ENCODE data around the gene TP53I13. TPM values are rescaled to one million over a fixed set of nuclear protein-coding genes. Genes with fewer than 3 reads are reported as not detected.

The TP53I13 gene
- 36.6 and 40.4 TPM in 2 replicates for total RNA-seq (2013; cell fraction: nucleolus; rRNA removed)
- total RNA-seq (2014; rRNA removed) = 30.9 and 33.4 TPM in 2 replicates
- total RNA-seq (2014; rRNA removed; fragmentation: Illumina TruSeq; extraction: Trizol) = 8.6 and 10.4 TPM in 2 replicates
- total RNA-seq (2021) = 38.5 and 40.1 TPM in 2 replicates
- 5.4 TPM for polyA plus RNA-seq (2011; ENCODE audit: low read depth)
- 5.5 and 8.8 TPM in 2 replicates for polyA plus RNA-seq (2011; rRNA removed)
- polyA plus RNA-seq (2011; cell fraction: cytosol; rRNA removed) = 9.9 and 18.4 TPM in 2 replicates
- 229 and 261 TPM in 2 replicates for polyA plus RNA-seq (2011; cell fraction: nucleus; rRNA removed)
- 25.2 and 26.9 TPM in 2 replicates for polyA plus RNA-seq (2012)
- polyA plus RNA-seq (2014; fragmentation: Illumina TruSeq; extraction: Trizol) = 0.97 and 4.5 TPM in 2 replicates
- under 1 TPM in 1 of 2 experiments, not detected in 1; 0.31 TPM for polyA plus RNA-seq (2014; fragmentation: Nextera tagmentation; extraction: Ambion mirVana)
- 45.1 and 54.2 TPM in 2 replicates for polyA plus RNA-seq (2014; rRNA removed)
- polyA plus RNA-seq (2016; fragmentation: Nextera tagmentation; extraction: Ambion mirVana) = 10 to 100 TPM; 19.5 to 22.9 TPM
- 3.3 and 10.7 TPM in 2 replicates for polyA minus RNA-seq (2011; rRNA and poly(A)+ RNA removed)
- 4.1 and 7.7 TPM in 2 replicates for polyA minus RNA-seq (2011; cell fraction: cytosol; rRNA and poly(A)+ RNA removed)
- polyA minus RNA-seq (2011; cell fraction: nucleus; rRNA and poly(A)+ RNA removed) = 26.0 and 38.0 TPM in 2 replicates
- percentile 61 among the genes with signal in this experiment for Bru-seq, nascent RNA
- percentile 72 among the genes with signal in this experiment for BruChase-seq, experiment 1, labeled RNA remaining after a 6-hour chase
- percentile 66 among the genes with signal in this experiment for BruChase-seq, experiment 2, labeled RNA remaining after a 2-hour chase
- long read RNA-seq, experiment 1, transcript TP53I13-201 (7 exons, 1,530 nt) = major isoform, 7 of 8 reads
- long read RNA-seq, experiment 1, partial matches to known transcripts = 0 of 8 reads
- long read RNA-seq, experiment 1, other reads (novel, unspliced or antisense) = 1 of 8 reads
- long read RNA-seq, experiment 2, partial matches to known transcripts = 0 of 3 reads
- long read RNA-seq, experiment 2, other reads (novel, unspliced or antisense) = 0 of 3 reads

GRCh38 chr17:29568331-29569244 lies at the start of gene TP53I13:
Gene TP53I13 (plus strand): TSS chr17:29568701. CDS start chr17:29568759, 58 bp downstream.
- Histone ChIP-seq H3K9me3 (replicated peaks; ENCODE audit: control insufficient read depth, insufficient read depth, low read length) (no peaks in the 10 kb centered on the region), H3K27me3 (replicated peaks in 1 of 2; ENCODE audit: control insufficient read depth in 2 of 2, insufficient read depth in 2 of 2, low read length in 1 of 2) (no peaks in the 10 kb centered on the region), H3K79me2 (ENCODE audit: control insufficient read depth, insufficient read depth, low read length) (peaks cover 7% of the 10 kb centered on the region; the same call in 1 of the 2 replicates), H3K4me3 (peak within 1 kb of the TSS; percentile 96), H3K36me3 (ENCODE audit: control insufficient read depth in 2 of 2, insufficient read depth in 2 of 2, low read length in 1 of 2) (no peaks in the 10 kb centered on the region), H2AFZ (ENCODE audit: control insufficient read depth, low read depth, low read length) (peak within 1 kb of the TSS; percentile 97), H4K20me1 (ENCODE audit: control insufficient read depth, insufficient read depth) (no peaks in the 10 kb centered on the region), H3K9ac (ENCODE audit: control insufficient read depth, insufficient read depth, low read length) (peak within 1 kb of the TSS; percentile 76), H3K27ac (ENCODE audit: control insufficient read depth, insufficient read depth) (peak within 1 kb of the TSS; percentile 81), H3K4me2 (ENCODE audit: control insufficient read depth, insufficient read depth) (peak within 1 kb of the TSS; percentile 97), H3K4me1 (ENCODE audit: control insufficient read depth, insufficient read depth, low read length) (peaks cover 6% of the 10 kb centered on the region; the same call in 1 of the 2 replicates)
- DNase-seq (ENCODE audit: low read depth, low spot score) = no peak
- ChIA-PET POLR2A (interaction anchor here (0.7 to 1.0 kb wide), 2 partner anchors 8 to 395 kb away, joined by 3 to 5 read pairs; no protein-coding TSS in a partner anchor), RAD21 (ENCODE audit: unreplicated experiment) (interaction anchor here (0.7 to 3.9 kb wide), 6 partner anchors 11 to 420 kb away, joined by 3 to 20 read pairs (median 4); no protein-coding TSS in a partner anchor), SMC1A (ENCODE audit: uncharacterized antibody, unreplicated experiment) (interaction anchor here (1.3 to 1.6 kb wide), 3 partner anchors 19 to 363 kb away, joined by 3 read pairs; no protein-coding TSS in a partner anchor), CTCF (interaction anchor here (0.7 to 6.2 kb wide), 9 partner anchors 8 to 198 kb away, joined by 3 to 57 read pairs (median 5); partner anchors contain the start of gene ANKRD13B)
- intact Hi-C loops (cut with micrococcal nuclease; ENCODE audit: unreplicated experiment) (no loop called here), in situ Hi-C loops (cut with MboI) (no loop called here)
- no peak for FAIRE-seq
- WGBS (ENCODE audit: insufficient coverage, insufficient replicate concordance, low lambda C conversion rate, missing lambda C conversion rate) = 3% methylated on average over 53 of the region's 85 CpGs
- ATAC-seq = peak; percentile 64
- no TSS peak for BruUV-seq (replicated peaks)
- TF ChIP-seq ZNF207 (IDR thresholded peaks at IDR 0.05; ENCODE audit: borderline replicate concordance) (0 out of 2 replicates have a peak, but pooled peaks have one; percentile 58), RUNX3 (IDR thresholded peaks at IDR 0.05; ENCODE audit: low read length) (no peak), ZNF274 (IDR thresholded peaks at IDR 0.05; ENCODE audit: insufficient read depth, insufficient read length) (no peak), BHLHE40 (IDR thresholded peaks at IDR 0.05; ENCODE audit: borderline replicate concordance in 1 of 2, low read depth in 2 of 2, low read length in 1 of 2) (peak in 1 of 2 experiments; percentile 60; a peak in 1 of 4 replicates), POLR2AphosphoS5 (IDR thresholded peaks at IDR 0.05; ENCODE audit: low read length) (peak; percentile 68), IKZF1 (conservative IDR thresholded peaks at IDR 0.05) (peak; percentile 46; the same call in 1 of the 2 replicates), LARP7 (IDR thresholded peaks at IDR 0.05) (peak; percentile 36; the same call in 1 of the 2 replicates), YY1 (IDR thresholded peaks at IDR 0.05; ENCODE audit: low read depth, low read length) (0 out of 2 replicates have a peak, but pooled peaks have one; percentile 39), MEF2B (IDR thresholded peaks at IDR 0.05; ENCODE audit: partially characterized antibody, poor library complexity, severe bottlenecking) (peak; percentile 15), MAX (IDR thresholded peaks at IDR 0.05; ENCODE audit: low read depth, low read length) (0 out of 2 replicates have a peak, but pooled peaks have one; percentile 11), NKRF (conservative IDR thresholded peaks at IDR 0.05) (peak; percentile 48; the same call in 1 of the 2 replicates), POLR2A (IDR thresholded peaks at IDR 0.05; ENCODE audit: low read depth, low read length) (peak; percentile 78), CREB1 (IDR thresholded peaks at IDR 0.05; ENCODE audit: low read depth) (0 out of 2 replicates have a peak, but pooled peaks have one; percentile 17), BRCA1 (IDR thresholded peaks at IDR 0.05; ENCODE audit: low read depth, low read length) (no peak), GATAD2B (conservative IDR thresholded peaks at IDR 0.05; ENCODE audit: low read depth) (peak; percentile 42; the same call in 1 of the 2 replicates), EGR1 (IDR thresholded peaks at IDR 0.05; ENCODE audit: borderline replicate concordance in 1 of 2, low read depth in 2 of 2, low read length in 2 of 2) (peak in 1 of 2 experiments; percentile 65; a peak in 1 of 3 replicates)
